Measurements from ENCODE around the gene IFNAR1.

Gene IFNAR1

GRCh38 chr21:33372582-33372981, 47.8 kb downstream of the IFNAR1 start:
- no peak for DNase-seq (ENCODE audit: low read depth)
- TF ChIP-seq CTCF (conservative IDR thresholded peaks at IDR 0.05; ENCODE audit: low read depth, low read length), result no peak
- no peak overlapping the region for H3K4me3 ChIP-seq (ENCODE audit: low read depth, low read length)

GRCh38 chr21:33373451-33373850, 48.7 kb downstream of the IFNAR1 start:
- TF ChIP-seq CTCF (conservative IDR thresholded peaks at IDR 0.05; ENCODE audit: low read depth, low read length), result no peak

GRCh38 chr21:33374080-33374449, 49.3 kb downstream of the IFNAR1 start:
- no peak overlapping the region for H3K4me3 ChIP-seq (ENCODE audit: low read depth, low read length)
- DNase-seq (ENCODE audit: low read depth), result no peak
- TF ChIP-seq CTCF (conservative IDR thresholded peaks at IDR 0.05; ENCODE audit: low read depth, low read length), result no peak

More at GRCh38 chr21:33373451-33373850, 48.7 kb downstream of the IFNAR1 start:
- DNase-seq (ENCODE audit: low read depth), result no peak
- H3K4me3 ChIP-seq (ENCODE audit: low read depth, low read length), result no peak overlapping the region

- peak; percentile 73 for TF ChIP-seq CTCF (conservative IDR thresholded peaks at IDR 0.05; ENCODE audit: low read depth, low read length)
- peak; percentile 68 for DNase-seq (ENCODE audit: low read depth)
- H3K4me3 ChIP-seq (ENCODE audit: low read depth, low read length), result no peak overlapping the region
Observed at GRCh38 chr21:33374450-33375096, 49.8 kb downstream of the IFNAR1 start.

- DNase-seq (ENCODE audit: low read depth), result no peak
- TF ChIP-seq CTCF (conservative IDR thresholded peaks at IDR 0.05; ENCODE audit: low read depth, low read length), result no peak
- H3K4me3 ChIP-seq (ENCODE audit: low read depth, low read length), result no peak overlapping the region
Observed at GRCh38 chr21:33375101-33375644, 50.4 kb downstream of the IFNAR1 start.

GRCh38 chr21:33377221-33377920, 52.6 kb downstream of the IFNAR1 start:
- H3K4me3 ChIP-seq (ENCODE audit: low read depth, low read length), result no peak overlapping the region
- no peak for DNase-seq (ENCODE audit: low read depth)

More at GRCh38 chr21:33377221-33377920, 52.6 kb downstream of the IFNAR1 start:
- TF ChIP-seq CTCF (conservative IDR thresholded peaks at IDR 0.05; ENCODE audit: low read depth, low read length), result no peak
